KMS-11 (cell line): ENCODE results near the gene CNPY3.

Experiments
- H2AFZ ChIP-seq: fragments of 200-600 bp; sonication (generic); 2 replicates; pipeline ENCODE4 v1.6.1; 2016; ENCODE audit warnings: antibody characterized with exemption, mixed run types, low read depth
- H3K27ac ChIP-seq: fragments of 200-600 bp; sonication (generic); 2 replicates; pipeline ENCODE4 v1.6.1; 2016; ENCODE audit warnings: mild to moderate bottlenecking, mixed run types
- H3K27me3 ChIP-seq: fragments of 200-600 bp; sonication (generic); 2 replicates; pipeline ENCODE4 v1.6.1; 2017; ENCODE audit warnings: mild to moderate bottlenecking, low read depth, mixed run types, moderate library complexity; ENCODE audit not compliant: insufficient read depth
- H3K36me3 ChIP-seq: fragments of 200-600 bp; sonication (generic); 2 replicates; pipeline ENCODE4 v1.6.1; 2017; ENCODE audit warnings: mild to moderate bottlenecking, mixed run types; ENCODE audit not compliant: insufficient read depth
- H3K4me1 ChIP-seq: fragments of 200-600 bp; sonication (generic); 2 replicates; pipeline ENCODE4 v1.6.1; 2016; ENCODE audit warnings: mild to moderate bottlenecking, low read depth, mixed run types; ENCODE audit not compliant: poor library complexity, severe bottlenecking
- H3K4me2 ChIP-seq: fragments of 200-600 bp; sonication (generic); 2 replicates; pipeline ENCODE4 v1.7.0; 2016; ENCODE audit warnings: mild to moderate bottlenecking, mixed run types
- H3K4me3 ChIP-seq: fragments of 200-600 bp; sonication (generic); IDR thresholded peaks from 2 replicates; pipeline ENCODE4 v1.6.1; 2017; ENCODE audit warnings: low read depth, low read length, mixed read lengths; ENCODE audit not compliant: insufficient read depth
- H3K79me2 ChIP-seq: fragments of 200-600 bp; sonication (generic); 2 replicates; pipeline ENCODE4 v1.6.1; 2016; ENCODE audit warnings: low read depth, mixed run types; ENCODE audit not compliant: insufficient read depth
- H3K9ac ChIP-seq: fragments of 200-600 bp; sonication (generic); 2 replicates; pipeline ENCODE4 v1.6.1; 2016; ENCODE audit warnings: mild to moderate bottlenecking, mixed run types
- H4K20me1 ChIP-seq: fragments of 200-600 bp; sonication (generic); 2 replicates; pipeline ENCODE4 v1.6.1; 2016; ENCODE audit warnings: mild to moderate bottlenecking, mixed run types; ENCODE audit not compliant: insufficient read depth
- CTCF ChIP-seq: fragments of 200-600 bp; sonication (generic); conservative IDR thresholded peaks from 2 replicates; pipeline ENCODE4 v1.6.1; 2017; ENCODE audit warnings: low read depth, mild to moderate bottlenecking, antibody characterized with exemption, low read length, moderate library complexity, mixed read lengths

The CNPY3 gene

GRCh38 chr6:42962502-42963178, 33.4 kb downstream of the CNPY3 start:
- no peak overlapping the region for H3K4me3 ChIP-seq
- TF ChIP-seq CTCF, result no peak
- no peak overlapping the region for H3K27ac ChIP-seq
- H2AFZ ChIP-seq, result no peak overlapping the region
- no peaks in the 10 kb centered on the region for H4K20me1 ChIP-seq
- no peak overlapping the region for H3K4me2 ChIP-seq
- H3K79me2 ChIP-seq, result no peaks in the 10 kb centered on the region
- H3K36me3 ChIP-seq, result no peaks in the 10 kb centered on the region
- H3K4me1 ChIP-seq, result no peaks in the 10 kb centered on the region
- no peak overlapping the region for H3K9ac ChIP-seq
- H3K27me3 ChIP-seq, result no peaks in the 10 kb centered on the region

GRCh38 chr6:42963179-42963854, 34.0 kb downstream of the CNPY3 start:
- TF ChIP-seq CTCF, result no peak
- no peaks in the 10 kb centered on the region for H3K27me3 ChIP-seq
- H3K36me3 ChIP-seq, result no peaks in the 10 kb centered on the region
- no peak overlapping the region for H3K9ac ChIP-seq
- H3K4me2 ChIP-seq, result no peak overlapping the region
- no peak overlapping the region for H3K4me3 ChIP-seq
- H3K79me2 ChIP-seq, result no peaks in the 10 kb centered on the region
- no peak overlapping the region for H2AFZ ChIP-seq
- H3K27ac ChIP-seq, result no peak overlapping the region
- H3K4me1 ChIP-seq, result no peaks in the 10 kb centered on the region
- H4K20me1 ChIP-seq, result no peaks in the 10 kb centered on the region

GRCh38 chr6:42963855-42964605, 34.8 kb downstream of the CNPY3 start:
- Histone ChIP-seq H2AFZ (no peak overlapping the region), H3K27me3 (no peaks in the 10 kb centered on the region), H3K4me2 (no peak overlapping the region), H3K79me2 (no peaks in the 10 kb centered on the region), H3K4me3 (no peak overlapping the region), H3K9ac (no peak overlapping the region), H4K20me1 (no peaks in the 10 kb centered on the region), H3K36me3 (no peaks in the 10 kb centered on the region), H3K27ac (no peak overlapping the region), H3K4me1 (no peaks in the 10 kb centered on the region)
- peak; percentile 47 for TF ChIP-seq CTCF

- no peaks in the 10 kb centered on the region for H3K4me1 ChIP-seq
- no peaks in the 10 kb centered on the region for H3K79me2 ChIP-seq
- H3K9ac ChIP-seq, result no peak overlapping the region
- no peak overlapping the region for H3K4me2 ChIP-seq
- no peaks in the 10 kb centered on the region for H3K36me3 ChIP-seq
- no peak for TF ChIP-seq CTCF
- H3K27ac ChIP-seq, result no peak overlapping the region
- no peaks in the 10 kb centered on the region for H4K20me1 ChIP-seq
- H2AFZ ChIP-seq, result no peak overlapping the region
- H3K4me3 ChIP-seq, result no peak overlapping the region
- no peaks in the 10 kb centered on the region for H3K27me3 ChIP-seq
Observed at GRCh38 chr6:42966571-42966970, 37.3 kb downstream of the CNPY3 start.
